Hematopoietic multipotent progenitor cell treated with erythropoietin and hydrocortisone succinate and interleukin-3 and kit ligand, for 4 days (in vitro differentiated cells): ENCODE measurements around the gene TMEM8B.

Experiments
- DNase-seq: peaks from one replicate; pipeline ENCODE4 v3.0.0-alpha.2; 2015

TMEM8B gene

GRCh38 chr9:35842020-35842745 lies 13.2 kb downstream of the TMEM8B start:
- no peak for DNase-seq

- DNase-seq = no peak
These were observed 13.8 kb downstream of the TMEM8B start for GRCh38 chr9:35842795-35843194.

GRCh38 chr9:35844628-35845270 lies 15.7 kb downstream of the TMEM8B start:
- peak; percentile 94 for DNase-seq

- no peak for DNase-seq
These were observed 17.1 kb downstream of the TMEM8B start for GRCh38 chr9:35845824-35846771.

GRCh38 chr9:35847792-35848572 lies 19.0 kb downstream of the TMEM8B start:
- DNase-seq = no peak

GRCh38 chr9:35852267-35852815 lies 23.3 kb downstream of the TMEM8B start:
- DNase-seq = no peak

- DNase-seq = no peak
These were observed 24.1 kb downstream of the TMEM8B start for GRCh38 chr9:35852876-35853865.

GRCh38 chr9:35854091-35854762 lies 25.2 kb downstream of the TMEM8B start:
- no peak for DNase-seq

- DNase-seq = no peak
These were observed 27.2 kb downstream of the TMEM8B start for GRCh38 chr9:35856206-35856605.

GRCh38 chr9:35856882-35857281 lies 27.9 kb downstream of the TMEM8B start:
- no peak for DNase-seq

GRCh38 chr9:35858458-35858857 lies 29.4 kb downstream of the TMEM8B start:
- no peak for DNase-seq

- peak; percentile 72 for DNase-seq
These were observed 30.4 kb downstream of the TMEM8B start for GRCh38 chr9:35859310-35859989.

- DNase-seq = no peak
These were observed 30.9 kb downstream of the TMEM8B start for GRCh38 chr9:35859990-35860339.

GRCh38 chr9:35861161-35861897 lies 32.3 kb downstream of the TMEM8B start:
- DNase-seq = no peak

- DNase-seq = no peak
These were observed 33.3 kb downstream of the TMEM8B start for GRCh38 chr9:35862328-35862727.

GRCh38 chr9:35863583-35863982 lies 34.6 kb downstream of the TMEM8B start:
- no peak for DNase-seq

GRCh38 chr9:35864695-35865255 lies 35.7 kb downstream of the TMEM8B start:
- DNase-seq = no peak

GRCh38 chr9:35867538-35867937 lies 38.5 kb downstream of the TMEM8B start:
- no peak for DNase-seq

GRCh38 chr9:35868933-35869332 lies 39.9 kb downstream of the TMEM8B start:
- DNase-seq = no peak
